Upper lobe of left lung (tissue), 6 donors: ENCODE results near the gene RASSF5. TPM values are rescaled to one million over a fixed set of nuclear protein-coding genes. Genes with fewer than 3 reads are reported as not detected.

Source experiments
- ATAC-seq, 2 donors: fragments of 200-7000 bp; cut with Tn5 transposase; one replicate each; pipeline ENCODE4 v1.9.1; 2022; ENCODE audit warnings: mild to moderate bottlenecking in 2 of 2, moderate library complexity in 2 of 2; ENCODE audit not compliant: low FRiP score in 2 of 2
- DNase-seq, 2 donors: peaks; one replicate each; pipeline ENCODE4 v3.0.0-alpha.2; 2019 to 2020
- H3K27ac ChIP-seq, 4 donors: fragments of 200-600 bp; sonication (generic); one replicate each; pipeline ENCODE4 v1.5.1; 2016 to 2019
- H3K27me3 ChIP-seq, 4 donors: fragments of 200-600 bp; sonication (generic); one replicate each; pipeline ENCODE4 v1.5.1; 2017 to 2019
- H3K36me3 ChIP-seq, 4 donors: fragments of 200-600 bp; sonication (generic); one replicate each; pipeline ENCODE4 v1.5.1; 2016 to 2019
- H3K4me1 ChIP-seq, 4 donors: fragments of 200-600 bp; sonication (generic); one replicate each; pipeline ENCODE4 v1.5.1; 2018 to 2019
- H3K4me3 ChIP-seq, 4 donors: fragments of 200-600 bp; sonication (generic); one replicate each; pipeline ENCODE4 v1.5.1; 2017 to 2019; ENCODE audit warnings: mild to moderate bottlenecking in 2 of 4, moderate library complexity in 1 of 4
- H3K9me3 ChIP-seq, 4 donors: fragments of 200-600 bp; sonication (generic); one replicate each; pipeline ENCODE4 v1.5.1; 2018 to 2019
- EP300 ChIP-seq, 4 donors: sonication (generic); formaldehyde crosslinking; IDR thresholded peaks; one replicate each; pipeline ENCODE4 v1.5.1; 2017; ENCODE audit warnings: antibody characterized with exemption in 4 of 4, control low read depth in 2 of 4
- POLR2A ChIP-seq, 4 donors: fragments of 450-650 bp; IDR thresholded peaks; one replicate each; pipeline ENCODE4 v1.5.1; 2016 to 2017; ENCODE audit warnings: antibody characterized with exemption in 4 of 4, mild to moderate bottlenecking in 2 of 4
- POLR2AphosphoS5 ChIP-seq, 2 donors: sonication (generic); formaldehyde crosslinking; IDR thresholded peaks; one replicate each; pipeline ENCODE4 v1.5.1; 2017; ENCODE audit warnings: antibody characterized with exemption in 2 of 2
- WGBS, 2 donors: methylation state at CpG; one replicate each; pipeline ENCODE4 v1.1.5; 2017 to 2018; 5-methylcytosine and 5-hydroxymethylcytosine counted together
- total RNA-seq, 6 donors: library from RNA; depleted of rRNA in 4 of 6; stranded (reverse); fragments of >200 nt in 4 of 6; gene quantifications; one replicate each; pipeline versions ENCODE4 v1.1.0 to v1.2.1, GENCODE V29; 2016 to 2021
- TF ChIP-seq, protein P1 (sequence below), 6 experiments: fragments of 450-650 bp in 4 of 6; fragments of 200-600 bp in 2 of 6; sonication (generic) in 2 of 6; IDR thresholded peaks; one replicate each; pipeline ENCODE4 v1.5.1; 2016 to 2019; ENCODE audit warnings: antibody characterized with exemption in 6 of 6
- donor health status: DM: no; HTN: no; CAD: no; lungs with moderate emphysema.
- donor health status: DM: no; HTN: yes; CAD: no; lungs with severe emphysema.

RASSF5 gene
- total RNA-seq, 6 donors from 2014 or later = 47.2 to 61.1 (median 54.9) TPM

DNA sequence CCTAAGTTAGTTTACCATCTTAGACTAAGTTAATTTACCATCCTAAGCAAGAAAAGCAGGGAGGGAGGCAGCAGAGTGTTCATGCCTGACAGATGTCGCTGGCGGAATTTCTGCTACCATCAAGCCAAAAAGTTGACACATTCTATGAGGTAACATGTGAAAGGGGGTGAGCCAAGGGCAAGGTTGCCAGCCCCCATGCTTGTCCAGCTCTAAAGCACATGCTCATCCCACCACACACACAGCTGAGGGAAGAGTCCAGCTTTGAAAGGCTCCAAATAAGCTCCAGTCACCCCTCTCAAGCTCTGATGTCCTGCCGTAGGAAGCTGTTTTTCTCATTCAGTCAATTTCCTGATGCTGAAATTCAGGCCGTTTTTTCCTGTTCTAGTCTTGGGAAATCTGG lies 58.7 kb downstream of the RASSF5 start:
- peak overlapping the region in 1 of 4 donors; percentile 47 for H3K27ac ChIP-seq
- ATAC-seq (no peak), DNase-seq (no peak)
- no peaks in the 10 kb centered on the region for H3K27me3 ChIP-seq
- TF ChIP-seq, protein P1, sequence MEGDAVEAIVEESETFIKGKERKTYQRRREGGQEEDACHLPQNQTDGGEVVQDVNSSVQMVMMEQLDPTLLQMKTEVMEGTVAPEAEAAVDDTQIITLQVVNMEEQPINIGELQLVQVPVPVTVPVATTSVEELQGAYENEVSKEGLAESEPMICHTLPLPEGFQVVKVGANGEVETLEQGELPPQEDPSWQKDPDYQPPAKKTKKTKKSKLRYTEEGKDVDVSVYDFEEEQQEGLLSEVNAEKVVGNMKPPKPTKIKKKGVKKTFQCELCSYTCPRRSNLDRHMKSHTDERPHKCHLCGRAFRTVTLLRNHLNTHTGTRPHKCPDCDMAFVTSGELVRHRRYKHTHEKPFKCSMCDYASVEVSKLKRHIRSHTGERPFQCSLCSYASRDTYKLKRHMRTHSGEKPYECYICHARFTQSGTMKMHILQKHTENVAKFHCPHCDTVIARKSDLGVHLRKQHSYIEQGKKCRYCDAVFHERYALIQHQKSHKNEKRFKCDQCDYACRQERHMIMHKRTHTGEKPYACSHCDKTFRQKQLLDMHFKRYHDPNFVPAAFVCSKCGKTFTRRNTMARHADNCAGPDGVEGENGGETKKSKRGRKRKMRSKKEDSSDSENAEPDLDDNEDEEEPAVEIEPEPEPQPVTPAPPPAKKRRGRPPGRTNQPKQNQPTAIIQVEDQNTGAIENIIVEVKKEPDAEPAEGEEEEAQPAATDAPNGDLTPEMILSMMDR (IDR thresholded peaks at IDR 0.05) = no peak
- no peak for TF ChIP-seq EP300 (IDR thresholded peaks at IDR 0.05)
- TF ChIP-seq POLR2AphosphoS5 (IDR thresholded peaks at IDR 0.05) = no peak
- no peak for TF ChIP-seq POLR2A (IDR thresholded peaks at IDR 0.05)
- peaks cover 4 to 43% (median 15%) of the 10 kb centered on the region in 4 donors for H3K4me1 ChIP-seq
- no peak overlapping the region for H3K4me3 ChIP-seq
- 55 to 62% methylated on average over 4 of the region's 4 CpGs for WGBS, 2 donors
- no peaks in the 10 kb centered on the region for H3K9me3 ChIP-seq
- peaks cover 0 to 6% (median 0%) of the 10 kb centered on the region in 4 donors for H3K36me3 ChIP-seq

DNA sequence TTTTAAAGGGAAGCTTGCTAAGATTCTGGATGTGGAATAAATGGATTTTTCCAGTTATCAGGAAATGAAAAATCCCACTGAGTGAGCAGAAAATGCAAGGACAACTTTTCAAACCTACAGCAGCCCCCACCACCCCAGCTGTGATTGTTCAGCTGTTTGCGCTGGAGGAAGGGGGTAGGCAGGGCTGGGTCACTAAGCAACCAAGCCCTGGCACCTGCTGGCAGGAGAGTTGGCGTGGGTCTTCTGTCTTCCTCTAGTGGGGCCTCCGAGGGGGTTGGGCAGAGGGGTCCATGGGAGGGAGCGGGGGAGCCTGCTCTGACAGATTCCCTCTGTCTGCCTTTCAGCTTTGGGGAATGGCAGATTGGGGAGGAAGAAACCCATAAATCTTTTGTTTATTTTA lies 59.7 kb downstream of the RASSF5 start:
- H3K27ac ChIP-seq = peak overlapping the region in 1 of 4 donors; percentile 47
- H3K27me3 ChIP-seq = no peaks in the 10 kb centered on the region
- H3K4me3 ChIP-seq = no peak overlapping the region
- no peak for TF ChIP-seq EP300 (IDR thresholded peaks at IDR 0.05)
- TF ChIP-seq, protein P1 (IDR thresholded peaks at IDR 0.05) = no peak
- TF ChIP-seq POLR2A (IDR thresholded peaks at IDR 0.05) = no peak
- TF ChIP-seq POLR2AphosphoS5 (IDR thresholded peaks at IDR 0.05) = no peak
- peaks cover 4 to 43% (median 14%) of the 10 kb centered on the region in 4 donors for H3K4me1 ChIP-seq
- no peak for ATAC-seq
- peaks cover 0 to 5% (median 0%) of the 10 kb centered on the region in 4 donors for H3K36me3 ChIP-seq
- 61 to 100% methylated on average over 3 to 4 of the region's 4 CpGs for WGBS, 2 donors
- H3K9me3 ChIP-seq = no peaks in the 10 kb centered on the region
- DNase-seq = no peak

DNA sequence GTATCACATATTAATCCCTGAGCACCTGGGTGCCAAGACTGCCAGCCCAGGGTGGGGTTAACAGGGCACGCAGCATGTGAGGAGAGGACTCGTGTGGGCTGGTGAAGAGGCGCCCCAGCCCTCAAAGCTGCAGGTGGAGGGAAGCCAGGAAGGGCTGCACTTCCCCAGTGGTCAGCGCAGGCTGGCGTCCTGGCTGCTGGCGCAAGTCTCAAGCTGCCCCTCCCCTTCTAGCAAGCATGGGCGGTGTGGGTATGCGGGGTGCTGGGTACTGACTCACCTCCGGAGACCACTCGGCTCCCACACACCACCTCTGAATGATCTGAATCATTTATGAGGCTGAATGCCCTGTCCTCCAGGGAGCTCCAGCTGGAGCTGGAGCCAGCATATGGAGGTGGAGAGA lies 60.9 kb downstream of the RASSF5 start:
- DNase-seq (peak; percentile 50 to 56), ATAC-seq (peak; percentile 13 to 52)
- no peak overlapping the region for H3K4me3 ChIP-seq
- H3K36me3 ChIP-seq = no peaks in the 10 kb centered on the region
- no peaks in the 10 kb centered on the region for H3K27me3 ChIP-seq
- H3K27ac ChIP-seq = peak overlapping the region in 1 of 4 donors; percentile 37
- TF ChIP-seq, protein P1 (IDR thresholded peaks at IDR 0.05) = no peak
- TF ChIP-seq EP300 (IDR thresholded peaks at IDR 0.05) (no peak), POLR2A (IDR thresholded peaks at IDR 0.05) (no peak), POLR2AphosphoS5 (IDR thresholded peaks at IDR 0.05) (no peak)
- no peaks in the 10 kb centered on the region for H3K9me3 ChIP-seq
- peaks cover 6 to 41% (median 14%) of the 10 kb centered on the region in 4 donors for H3K4me1 ChIP-seq
- 84% methylated on average over 10 of the region's 10 CpGs; no CpG with 5 or more reads in 1 of the 2 donors for WGBS, 2 donors

DNA sequence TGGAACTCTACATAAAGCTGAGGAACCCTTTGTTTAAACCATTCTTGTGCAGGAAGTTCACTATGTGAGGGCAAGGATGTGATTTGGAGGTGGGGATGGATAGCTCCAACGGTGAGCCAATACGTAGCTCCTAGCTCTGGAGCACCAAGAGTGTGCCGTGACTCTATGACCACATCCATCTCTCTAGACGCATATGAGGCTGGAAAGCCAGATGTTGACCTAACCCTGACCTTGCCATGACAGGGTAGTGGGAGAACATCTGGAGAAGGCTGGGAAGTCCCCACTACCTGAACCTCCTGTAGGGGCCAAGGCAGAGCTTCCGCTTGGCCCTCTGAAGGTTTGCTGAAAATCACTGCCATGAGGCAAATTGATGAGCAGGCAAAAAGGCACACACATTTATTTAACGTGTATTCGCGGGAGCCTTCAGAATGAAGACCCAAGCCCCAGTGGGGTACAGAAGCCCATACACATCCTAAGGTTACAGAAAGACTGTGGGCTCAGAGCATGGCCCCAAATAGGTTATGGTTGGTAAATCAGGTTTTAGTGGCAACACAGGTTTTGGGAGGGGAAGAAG lies 61.5 kb downstream of the RASSF5 start:
- H3K27ac ChIP-seq = peak overlapping the region in 1 of 4 donors; percentile 37
- no peaks in the 10 kb centered on the region for H3K9me3 ChIP-seq
- DNase-seq (no peak), ATAC-seq (no peak)
- no peaks in the 10 kb centered on the region for H3K36me3 ChIP-seq
- TF ChIP-seq POLR2AphosphoS5 (IDR thresholded peaks at IDR 0.05) = no peak
- no peak for TF ChIP-seq EP300 (IDR thresholded peaks at IDR 0.05)
- TF ChIP-seq, protein P1 (IDR thresholded peaks at IDR 0.05) = no peak
- no peak for TF ChIP-seq POLR2A (IDR thresholded peaks at IDR 0.05)
- WGBS, 2 donors = 78 to 89% methylated on average over 8 of the region's 8 CpGs
- H3K27me3 ChIP-seq = no peaks in the 10 kb centered on the region
- H3K4me1 ChIP-seq = peaks cover under 1 to 41% (median 13%) of the 10 kb centered on the region in 4 donors
- no peak overlapping the region for H3K4me3 ChIP-seq

DNA sequence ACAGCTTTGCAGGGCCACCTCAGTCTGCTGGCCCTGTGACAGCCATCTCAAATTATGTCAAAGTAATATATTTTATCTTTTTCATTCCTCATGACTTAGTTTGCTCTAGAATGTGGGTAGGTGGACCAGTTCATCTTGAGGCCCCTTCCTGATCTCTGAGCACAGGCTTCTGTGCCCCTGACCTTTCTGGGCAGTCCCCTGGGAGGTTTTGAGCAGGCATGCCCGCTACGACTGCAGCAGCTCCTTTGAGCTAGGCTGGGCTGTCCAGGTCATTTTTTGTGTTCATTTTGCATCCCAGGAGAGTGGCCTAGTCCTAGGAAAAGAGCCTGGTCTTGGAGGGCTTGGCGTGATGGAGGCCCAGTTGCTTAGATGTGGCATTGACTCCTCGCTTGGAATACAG lies 62.2 kb downstream of the RASSF5 start:
- H3K4me1 ChIP-seq = peaks cover 8 to 47% (median 19%) of the 10 kb centered on the region in 4 donors
- no peak overlapping the region for H3K27ac ChIP-seq
- no peak for ATAC-seq
- 98% methylated on average over 4 of the region's 4 CpGs for WGBS, 2 donors
- no peaks in the 10 kb centered on the region for H3K9me3 ChIP-seq
- H3K36me3 ChIP-seq = no peaks in the 10 kb centered on the region
- DNase-seq = no peak
- TF ChIP-seq POLR2AphosphoS5 (IDR thresholded peaks at IDR 0.05) (no peak), POLR2A (IDR thresholded peaks at IDR 0.05) (no peak), EP300 (IDR thresholded peaks at IDR 0.05) (no peak)
- TF ChIP-seq, protein P1 (IDR thresholded peaks at IDR 0.05) = no peak
- H3K4me3 ChIP-seq = no peak overlapping the region
- H3K27me3 ChIP-seq = no peaks in the 10 kb centered on the region
